NCI-H187 treated with DMSO at 0.1 percent for 48 hours (cell line): ENCODE data around the gene MAN2B2.
"Not testable (repeated sequence)": the region's sequence is repeated elsewhere in the genome, so short reads cannot be mapped to it uniquely, and the experiment has no call there.

Experiments
- DNase-seq: peaks from one replicate; lab custom pipeline; 2025; lab: John Stamatoyannopoulos, UW

Gene MAN2B2

DNA sequence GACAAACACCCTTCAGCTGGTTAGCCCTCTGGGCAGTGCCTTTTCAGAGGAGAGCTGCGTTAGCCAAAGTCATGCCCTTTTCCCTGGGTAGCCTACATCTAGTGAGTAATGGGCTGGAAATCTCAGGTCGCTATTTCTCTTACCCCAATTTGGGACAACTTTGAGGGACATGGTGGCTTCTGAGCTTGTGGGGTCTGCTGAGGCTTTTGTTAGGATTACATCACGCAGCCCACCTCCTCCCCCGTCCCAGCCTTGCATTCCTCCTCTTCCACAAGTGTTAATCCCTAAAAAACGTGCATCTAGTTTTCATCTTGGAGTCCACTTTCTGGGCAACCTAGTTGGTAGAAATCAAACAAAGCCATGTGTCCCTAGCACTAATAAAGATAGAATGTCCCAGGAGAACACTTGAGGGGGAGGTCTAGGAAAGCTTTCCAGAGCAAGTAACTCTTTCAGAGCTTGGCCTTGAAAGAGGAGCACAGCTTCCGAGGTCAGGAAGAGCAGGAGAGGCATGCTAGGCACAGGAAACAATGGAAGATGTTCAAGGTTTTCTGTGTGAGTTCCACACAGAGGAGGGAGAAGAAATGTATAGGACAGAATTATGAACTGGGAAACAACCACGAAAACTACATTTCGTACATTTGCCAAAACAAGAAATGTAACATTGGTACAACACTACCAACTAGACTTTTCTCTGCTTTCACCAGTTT, 68.3 kb downstream of the MAN2B2 start:
- no peak for DNase-seq

GRCh38 chr4:6644792-6645530, 70.0 kb downstream of the MAN2B2 start:
- DNase-seq, result no peak

- DNase-seq, result no peak
Measured at GRCh38 chr4:6647169-6647568, 72.2 kb downstream of the MAN2B2 start.

GRCh38 chr4:6647582-6648230, 72.7 kb downstream of the MAN2B2 start:
- DNase-seq, result no peak

DNA sequence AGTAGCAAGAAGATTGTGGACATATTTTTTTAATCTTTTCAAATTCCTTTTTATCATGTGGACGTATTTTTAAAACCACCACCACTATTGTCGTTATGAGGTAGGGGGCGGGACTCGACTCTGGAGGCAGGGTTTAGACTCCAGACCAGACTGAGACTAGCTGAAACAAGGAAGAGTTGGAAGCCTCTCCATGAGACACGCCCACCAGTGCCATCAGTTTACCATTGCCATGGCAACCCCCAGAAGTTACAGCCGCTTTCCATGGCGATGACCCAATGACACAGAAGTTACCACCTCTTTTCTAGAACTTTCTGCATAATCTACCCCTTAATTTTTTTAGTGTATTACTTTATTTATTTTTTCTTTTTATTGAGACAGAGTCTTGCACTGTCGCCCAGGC, 74.2 kb downstream of the MAN2B2 start:
- DNase-seq, result no peak

- not testable (repeated sequence) for DNase-seq
Measured at GRCh38 chr4:6654211-6654610, 79.2 kb downstream of the MAN2B2 start.

GRCh38 chr4:6655291-6655690, 80.3 kb downstream of the MAN2B2 start:
- DNase-seq, result not testable (repeated sequence)

- no peak for DNase-seq
Measured at GRCh38 chr4:6655924-6656323, 80.9 kb downstream of the MAN2B2 start.

- no peak for DNase-seq
Measured at GRCh38 chr4:6657242-6658208, 82.5 kb downstream of the MAN2B2 start.

GRCh38 chr4:6658209-6658595, 83.2 kb downstream of the MAN2B2 start:
- no peak for DNase-seq

- DNase-seq, result no peak
Measured at GRCh38 chr4:6658597-6659075, 83.6 kb downstream of the MAN2B2 start.

DNA sequence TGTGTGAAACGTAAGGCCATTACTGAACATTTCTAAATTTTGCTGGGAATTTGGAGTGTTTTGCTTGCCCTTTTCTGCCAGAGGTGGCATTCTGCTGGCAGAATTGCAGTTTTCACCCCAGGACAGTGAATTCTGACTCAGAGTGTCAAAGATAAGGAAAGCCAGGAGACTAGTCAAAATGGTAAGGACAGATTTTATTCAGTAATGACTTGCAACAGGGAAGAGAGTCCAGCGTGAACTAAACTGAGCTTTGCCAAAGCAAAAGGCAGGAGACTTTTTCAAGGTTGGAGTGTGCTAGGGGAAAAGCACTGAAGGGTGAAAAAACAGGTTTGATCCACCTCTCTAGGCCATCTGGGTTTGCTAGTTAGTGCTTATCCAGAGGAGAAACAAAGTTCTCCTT, 84.9 kb downstream of the MAN2B2 start:
- no peak for DNase-seq

GRCh38 chr4:6660430-6660829, 85.4 kb downstream of the MAN2B2 start:
- DNase-seq, result no peak

- DNase-seq, result no peak
Measured at GRCh38 chr4:6662591-6662990, 87.6 kb downstream of the MAN2B2 start.

GRCh38 chr4:6663596-6664393, 88.8 kb downstream of the MAN2B2 start:
- DNase-seq, result no peak

DNA sequence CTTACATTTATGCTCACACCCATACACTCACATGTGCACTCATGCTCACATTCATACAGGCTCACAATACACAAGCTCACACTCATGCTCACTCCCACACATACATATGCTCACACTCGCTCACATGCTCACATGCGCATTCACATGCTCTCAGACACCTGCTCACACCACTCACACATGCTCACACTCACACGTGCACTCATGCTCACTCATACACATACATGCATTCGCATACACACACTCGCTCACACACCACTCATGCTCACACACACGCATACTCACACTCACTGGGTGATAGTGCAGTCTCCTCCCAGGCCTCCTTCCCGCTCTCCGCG, 90.3 kb downstream of the MAN2B2 start:
- no peak for DNase-seq

DNA sequence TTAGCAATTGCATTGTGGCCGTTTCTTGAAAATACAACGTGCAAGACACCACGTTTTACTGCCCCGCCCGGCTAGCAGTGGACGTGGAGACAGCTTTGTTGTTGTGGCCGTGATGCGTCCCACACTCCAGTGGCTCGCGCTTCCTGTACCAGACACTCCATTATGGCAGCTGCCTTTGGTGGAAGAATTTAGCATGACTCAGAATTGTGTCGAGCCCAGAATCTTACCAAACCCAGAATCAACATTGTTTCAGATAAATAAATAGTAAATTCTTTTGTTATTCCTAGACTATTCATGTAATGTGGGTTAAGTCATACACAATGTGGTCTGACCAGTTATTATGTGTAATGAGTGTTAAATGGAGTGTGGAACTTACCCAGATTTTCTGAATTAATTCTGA, 93.4 kb downstream of the MAN2B2 start:
- DNase-seq, result no peak

DNA sequence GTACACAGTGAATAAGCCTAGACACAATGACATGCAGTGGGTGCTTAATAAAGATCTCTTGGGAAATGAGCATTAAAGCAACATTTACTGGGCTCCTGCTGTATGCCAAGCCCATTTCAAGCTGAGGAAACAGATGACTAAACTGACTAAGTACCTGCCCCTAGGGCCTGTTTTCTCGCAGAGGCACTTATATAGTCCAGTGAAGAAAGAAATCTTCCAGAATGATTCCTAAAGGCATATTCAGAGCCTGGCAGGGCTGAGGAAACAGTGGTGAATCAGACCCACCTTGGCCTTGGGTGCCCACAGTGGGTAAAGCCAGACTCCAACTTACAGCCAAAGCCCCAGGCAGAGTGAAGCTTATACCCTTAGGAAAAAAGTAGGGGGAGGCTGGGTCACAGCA, 96.7 kb downstream of the MAN2B2 start:
- DNase-seq, result no peak

DNA sequence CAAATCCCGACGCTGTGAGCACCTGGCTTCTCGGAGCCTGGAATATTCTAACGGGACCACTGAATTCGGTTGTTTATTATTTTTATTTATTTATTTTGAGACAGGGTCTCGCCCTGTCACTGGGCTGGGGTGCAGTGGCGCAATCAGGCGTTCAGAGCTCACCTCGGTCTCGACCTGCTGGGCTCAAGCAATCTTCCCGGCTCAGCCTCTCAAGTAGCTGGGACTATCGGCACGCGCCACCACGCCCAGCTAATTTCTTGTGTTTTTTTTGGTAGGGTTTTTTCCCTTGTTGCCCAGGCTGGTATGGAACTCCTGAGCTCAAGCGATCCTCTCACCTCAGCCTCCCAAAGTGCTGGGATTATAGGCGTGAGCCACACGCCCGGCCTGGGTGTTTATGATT, 97.1 kb downstream of the MAN2B2 start:
- no peak for DNase-seq

GRCh38 chr4:6672541-6673190, 97.7 kb downstream of the MAN2B2 start:
- not testable (repeated sequence) for DNase-seq
